22Rv1 (cell line): Measurements from ENCODE around the gene SEMA6A.

Experiments
- H3K27ac ChIP-seq: fragments of 450-650 bp; 2 replicates; pipeline ENCODE4 v1.5.1; 2017
- ZFX ChIP-seq: fragments of 450-650 bp; IDR thresholded peaks from 2 replicates; pipeline ENCODE4 v1.6.1; 2017; ENCODE audit warnings: antibody characterized with exemption, borderline replicate concordance
- TF ChIP-seq, protein P1 (sequence below): fragments of 450-650 bp; IDR thresholded peaks from 2 replicates; pipeline ENCODE4 v1.5.1; 2017; ENCODE audit warnings: mild to moderate bottlenecking

Gene SEMA6A

DNA sequence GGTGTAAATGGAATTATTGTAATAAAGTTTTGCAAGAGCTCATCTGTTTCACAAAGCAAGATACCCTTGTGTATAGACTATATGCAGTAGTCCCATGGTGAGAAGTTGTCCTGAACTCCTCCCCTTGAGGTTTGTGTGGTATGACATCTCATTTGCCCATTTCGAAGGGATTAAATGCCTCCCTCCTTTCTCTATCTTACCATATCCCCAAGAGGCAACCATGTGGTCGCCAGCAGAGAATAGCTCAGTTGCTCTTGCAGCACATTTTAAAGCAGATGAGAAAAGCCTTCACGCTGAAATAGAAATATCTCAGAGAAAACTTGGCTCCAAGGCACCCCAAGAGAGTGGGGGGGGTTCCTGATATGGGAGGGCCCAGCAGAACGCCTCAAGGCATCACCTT lies 4.6 kb downstream of the SEMA6A start:
- TF ChIP-seq, protein P1, sequence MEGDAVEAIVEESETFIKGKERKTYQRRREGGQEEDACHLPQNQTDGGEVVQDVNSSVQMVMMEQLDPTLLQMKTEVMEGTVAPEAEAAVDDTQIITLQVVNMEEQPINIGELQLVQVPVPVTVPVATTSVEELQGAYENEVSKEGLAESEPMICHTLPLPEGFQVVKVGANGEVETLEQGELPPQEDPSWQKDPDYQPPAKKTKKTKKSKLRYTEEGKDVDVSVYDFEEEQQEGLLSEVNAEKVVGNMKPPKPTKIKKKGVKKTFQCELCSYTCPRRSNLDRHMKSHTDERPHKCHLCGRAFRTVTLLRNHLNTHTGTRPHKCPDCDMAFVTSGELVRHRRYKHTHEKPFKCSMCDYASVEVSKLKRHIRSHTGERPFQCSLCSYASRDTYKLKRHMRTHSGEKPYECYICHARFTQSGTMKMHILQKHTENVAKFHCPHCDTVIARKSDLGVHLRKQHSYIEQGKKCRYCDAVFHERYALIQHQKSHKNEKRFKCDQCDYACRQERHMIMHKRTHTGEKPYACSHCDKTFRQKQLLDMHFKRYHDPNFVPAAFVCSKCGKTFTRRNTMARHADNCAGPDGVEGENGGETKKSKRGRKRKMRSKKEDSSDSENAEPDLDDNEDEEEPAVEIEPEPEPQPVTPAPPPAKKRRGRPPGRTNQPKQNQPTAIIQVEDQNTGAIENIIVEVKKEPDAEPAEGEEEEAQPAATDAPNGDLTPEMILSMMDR = no peak
- TF ChIP-seq ZFX = no peak
- peak overlapping the region; percentile 100 for H3K27ac ChIP-seq

DNA sequence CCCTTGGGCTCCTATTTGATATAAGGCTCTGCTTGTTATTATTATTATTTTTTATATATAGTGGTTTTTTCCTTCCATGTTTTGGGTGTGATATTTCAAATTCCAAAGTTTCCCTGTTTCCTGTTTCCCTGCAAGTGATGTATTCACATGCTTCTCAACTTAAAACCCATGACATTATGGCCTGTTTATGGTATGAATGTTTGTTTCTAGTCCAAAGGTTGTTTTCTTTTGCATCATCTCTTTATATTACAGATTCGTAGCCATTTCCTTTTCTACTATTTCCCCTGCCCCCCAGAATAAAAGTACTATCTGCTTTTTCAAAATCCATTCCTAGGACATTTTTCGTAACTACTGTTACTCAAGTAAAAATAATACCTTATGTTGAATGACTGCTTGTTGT lies 7.5 kb downstream of the SEMA6A start:
- TF ChIP-seq ZFX = no peak
- TF ChIP-seq, protein P1 = no peak

DNA sequence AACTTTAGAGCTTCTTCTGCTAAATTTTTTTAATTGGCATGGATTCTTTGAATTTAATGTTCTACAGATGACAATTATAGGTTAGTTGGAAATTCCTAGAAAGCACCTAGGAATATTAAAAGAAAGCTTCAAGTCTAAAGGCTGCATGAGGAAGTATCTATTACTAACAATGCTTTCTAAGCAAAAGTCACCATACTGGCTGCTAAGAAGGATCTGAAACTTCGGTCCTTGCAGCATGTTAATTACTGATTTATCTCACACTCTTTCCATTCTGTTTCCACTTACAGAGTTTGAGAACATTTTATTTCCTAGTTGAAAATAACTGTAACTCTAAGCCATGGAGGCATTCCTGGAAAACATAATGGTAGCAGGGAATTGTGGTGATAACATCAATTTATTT lies 8.4 kb downstream of the SEMA6A start:
- peak overlapping the region; percentile 22 for H3K27ac ChIP-seq
- TF ChIP-seq, protein P1 = no peak
- TF ChIP-seq ZFX = no peak

More for the DNA sequence above, 7.5 kb downstream of the SEMA6A start:
- no peak overlapping the region for H3K27ac ChIP-seq

DNA sequence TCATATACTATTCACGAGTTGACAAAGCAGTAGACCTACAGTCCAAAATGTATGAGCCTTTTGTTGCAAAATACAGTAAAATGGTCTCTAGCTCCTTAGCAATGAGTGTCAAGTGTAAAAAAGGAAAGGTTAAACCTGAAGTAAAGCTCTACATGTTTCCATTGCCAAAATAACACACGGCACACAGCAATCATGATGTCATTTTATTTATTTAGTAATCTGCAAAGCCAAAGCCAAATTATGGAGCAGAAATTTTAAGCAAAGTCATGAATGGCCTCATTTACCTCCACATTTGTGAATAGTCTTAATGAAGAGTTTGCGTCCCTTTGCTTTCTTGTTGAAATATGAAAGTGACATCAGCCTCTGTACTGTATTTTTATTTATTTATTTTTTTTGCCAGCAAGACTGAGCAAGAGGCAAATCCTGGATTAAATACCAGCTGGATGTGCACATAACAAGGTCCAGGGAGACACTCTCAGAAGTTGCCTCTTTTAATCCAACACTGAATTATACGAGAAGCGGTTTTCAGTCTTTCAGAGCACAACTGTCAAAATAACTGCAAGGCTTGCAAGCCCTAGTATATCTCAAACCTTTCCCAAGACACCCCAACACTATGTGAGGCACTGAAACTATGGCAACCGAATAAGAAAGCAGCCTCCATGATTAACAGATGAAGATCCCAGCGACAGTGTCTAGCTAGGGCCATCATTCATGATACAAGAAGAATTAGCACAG lies 9.7 kb downstream of the SEMA6A start:
- peak overlapping the region; percentile 22 for H3K27ac ChIP-seq
- no peak for TF ChIP-seq ZFX
- TF ChIP-seq, protein P1 = no peak

DNA sequence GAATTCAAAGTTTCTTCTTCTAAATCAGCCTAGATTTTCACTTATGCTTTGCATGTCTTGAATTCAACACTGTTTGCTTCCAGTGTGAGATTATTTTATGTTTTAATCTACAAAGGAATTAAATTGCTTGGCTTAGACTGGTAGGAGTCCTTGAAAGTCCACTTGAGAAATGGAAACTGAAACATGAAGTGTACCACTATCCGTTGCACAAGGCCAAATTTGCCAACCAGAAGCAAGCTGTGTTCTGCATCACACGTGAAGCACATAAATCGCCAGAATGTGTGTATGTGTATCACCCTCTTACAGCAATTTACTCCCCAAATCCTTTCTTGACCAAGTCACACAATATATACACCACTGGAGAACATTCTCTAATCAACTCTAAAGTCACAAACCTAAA lies 10.3 kb downstream of the SEMA6A start:
- no peak for TF ChIP-seq ZFX
- TF ChIP-seq, protein P1 = no peak
- H3K27ac ChIP-seq = peak overlapping the region; percentile 22

DNA sequence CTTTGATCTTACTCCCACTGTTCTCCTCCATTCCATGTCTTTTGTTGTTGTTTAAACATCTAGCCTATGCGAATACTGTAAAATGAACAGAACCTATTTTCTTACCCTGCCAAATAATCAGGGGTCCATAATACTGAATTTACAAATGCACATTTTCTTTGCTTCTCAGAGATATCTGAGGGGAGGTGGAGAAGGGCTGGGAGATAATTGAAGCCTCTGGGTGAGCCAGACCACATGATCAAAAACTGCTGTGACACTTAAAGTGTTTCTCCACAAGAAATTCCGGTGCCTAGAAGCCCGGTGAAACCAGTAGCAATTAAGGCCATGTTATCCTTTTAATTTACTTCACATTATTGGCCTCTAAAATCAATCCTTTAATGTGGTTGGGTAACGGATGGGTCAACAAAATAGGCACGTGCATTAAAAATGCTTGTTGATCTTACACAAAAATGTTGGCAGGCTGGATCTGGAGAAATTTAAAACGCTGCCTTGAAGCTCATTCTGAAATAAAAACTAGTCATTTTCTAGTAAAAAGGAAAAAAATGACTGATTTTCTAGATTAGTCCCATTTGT lies 10.8 kb downstream of the SEMA6A start:
- no peak for TF ChIP-seq ZFX
- TF ChIP-seq, protein P1 = no peak
- H3K27ac ChIP-seq = no peak overlapping the region

DNA sequence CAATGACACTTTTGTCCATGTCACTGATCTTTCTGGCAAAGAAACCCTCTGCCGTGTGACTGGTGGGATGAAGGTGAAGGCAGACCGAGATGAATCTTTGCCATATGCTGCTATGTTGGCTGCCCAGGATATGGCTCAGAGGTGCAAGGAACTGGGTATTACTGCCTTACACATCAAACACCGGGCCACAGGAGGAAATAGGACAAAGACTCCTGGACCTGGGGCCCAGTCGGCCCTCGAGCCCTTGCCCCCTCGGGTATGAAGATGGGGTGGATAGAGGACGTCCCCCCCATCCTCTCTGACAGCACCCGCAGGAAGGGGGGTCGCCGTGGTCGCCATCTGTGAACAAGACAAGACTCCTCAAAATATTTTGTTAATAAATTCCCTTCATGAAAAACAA lies 12.0 kb downstream of the SEMA6A start:
- TF ChIP-seq ZFX = no peak
- TF ChIP-seq, protein P1 = no peak

More for the DNA sequence above, 12.0 kb downstream of the SEMA6A start:
- no peak overlapping the region for H3K27ac ChIP-seq
